PC-3 (cell line): ENCODE results near the gene IGFBP7. TPM values are rescaled to one million over a fixed set of nuclear protein-coding genes. Genes with fewer than 3 reads are reported as not detected.

Source experiments
- ATAC-seq: fragments of 200-7000 bp; cut with Tn5 transposase; 2 replicates; pipeline ENCODE4 v1.9.1; 2020; ENCODE audit warnings: mild to moderate bottlenecking, moderate library complexity
- BruUV-seq: library from RNA; stranded (reverse); fragments of 400-500 nt; replicated peaks from 2 replicates; lab custom pipeline; 2021; lab: Mats Ljungman, UMichigan
- CTCF ChIA-PET: fragments of 300-600 bp; sonication (Branson Sonifier 250); formaldehyde crosslinking; loops from one replicate; lab custom pipeline; 2022; ENCODE audit warnings: antibody characterized with exemption; lab: Charles Lee
- POLR2A ChIA-PET: fragments of 300-600 bp; sonication (Branson Sonifier 250); formaldehyde crosslinking; loops from one replicate; lab custom pipeline; 2022; ENCODE audit warnings: antibody characterized with exemption; ENCODE audit not compliant: unreplicated experiment; lab: Charles Lee
- DNase-seq: peaks from one replicate; pipeline ENCODE4 v3.0.0-alpha.2; 2015
- H2AFZ ChIP-seq: fragments of 300-600 bp; sonication (generic); 2 replicates; pipeline ENCODE4 v1.6.0; 2016; ENCODE audit warnings: antibody characterized with exemption, low read length
- H3F3A ChIP-seq: fragments of 300-600 bp; sonication (generic); one replicate; pipeline ENCODE4 v1.6.0; 2017; ENCODE audit warnings: antibody characterized with exemption, low read length, control low read depth, mild to moderate bottlenecking; ENCODE audit not compliant: unreplicated experiment
- H3K27ac ChIP-seq: fragments of 300-600 bp; sonication (generic); 2 replicates; pipeline ENCODE4 v1.5.1; 2016; ENCODE audit warnings: mild to moderate bottlenecking, low read length
- H3K27me3 ChIP-seq: fragments of 300-600 bp; sonication (generic); 2 replicates; pipeline ENCODE4 v1.6.1; 2016; ENCODE audit warnings: low read length, mixed read lengths
- H3K36me3 ChIP-seq: fragments of 300-600 bp; sonication (generic); 2 replicates; pipeline ENCODE4 v1.6.1; 2016; ENCODE audit warnings: low read depth, mixed run types, low read length, mixed read lengths
- H3K4me1 ChIP-seq: fragments of 300-600 bp; sonication (generic); 2 replicates; pipeline ENCODE4 v1.5.1; 2016; ENCODE audit warnings: low read length; ENCODE audit not compliant: insufficient read depth
- H3K4me2 ChIP-seq: fragments of 300-600 bp; sonication (generic); 2 replicates; pipeline ENCODE4 v1.6.0; 2016; ENCODE audit warnings: low read length
- H3K4me3 ChIP-seq: fragments of 300-600 bp; sonication (generic); 2 replicates; pipeline ENCODE4 v1.5.1; 2016; ENCODE audit warnings: mild to moderate bottlenecking, low read length, mixed read lengths
- H3K79me2 ChIP-seq: fragments of 300-600 bp; sonication (generic); 2 replicates; pipeline ENCODE4 v1.6.1; 2017; ENCODE audit warnings: low read length, mixed read lengths
- H3K9ac ChIP-seq: fragments of 300-600 bp; sonication (generic); 2 replicates; pipeline ENCODE4 v1.6.0; 2016; ENCODE audit warnings: mild to moderate bottlenecking, low read length
- H3K9me2 ChIP-seq: fragments of 300-600 bp; sonication (generic); replicated peaks from 2 replicates; pipeline ENCODE4 v1.6.1; 2016; ENCODE audit warnings: mixed run types, low read length, mixed read lengths
- H3K9me3 ChIP-seq: fragments of 300-600 bp; sonication (generic); 2 replicates; pipeline ENCODE4 v1.6.1; 2016; ENCODE audit warnings: low read length, mixed read lengths
- H4K20me1 ChIP-seq: fragments of 300-600 bp; sonication (generic); 2 replicates; pipeline ENCODE4 v1.6.1; 2016; ENCODE audit warnings: low read length, mixed read lengths
- CTCF ChIP-seq: fragments of 300-600 bp; sonication (generic); conservative IDR thresholded peaks from 2 replicates; pipeline ENCODE4 v1.5.1; 2017; ENCODE audit warnings: antibody characterized with exemption, low read depth, mild to moderate bottlenecking, low read length
- EZH2 ChIP-seq: fragments of 300-600 bp; sonication (generic); IDR thresholded peaks from one replicate; pipeline ENCODE4 v1.6.1; 2017; ENCODE audit warnings: antibody characterized with exemption, mild to moderate bottlenecking, low read length; ENCODE audit not compliant: unreplicated experiment
- EZH2phosphoT487 ChIP-seq: fragments of 300-600 bp; sonication (generic); IDR thresholded peaks from 2 replicates; pipeline ENCODE4 v1.6.1; 2018; ENCODE audit warnings: mild to moderate bottlenecking, antibody characterized with exemption, low read length, borderline replicate concordance
- intact Hi-C: fragments of 100-400 bp; cut with micrococcal nuclease; formaldehyde crosslinking; loops from 2 replicates; pipeline ENCODE4 v1.9.0; 2023
- total RNA-seq: library from RNA; depleted of rRNA; stranded (reverse); fragments of >200 nt; gene quantifications from 2 replicates; pipeline ENCODE4 v1.2.3, GENCODE V29; 2014

IGFBP7 gene
- total RNA-seq, 1 experiment from 2014 or later: not detected

- H3K79me2 ChIP-seq: peaks cover 22% of the 10 kb centered on the region
- BruUV-seq: no TSS peak
- peaks cover 61% of the 10 kb centered on the region for H3K4me1 ChIP-seq
- H3K9me2 ChIP-seq: no peaks in the 10 kb centered on the region
- intact Hi-C loops: loop anchor here (2.0 to 5.0 kb wide), 3 partner anchors 42 to 139 kb away; partner anchors contain the start of gene NOA1
- no peaks in the 10 kb centered on the region for H4K20me1 ChIP-seq
- H3K9me3 ChIP-seq: no peaks in the 10 kb centered on the region
- ChIA-PET POLR2A (no interaction called here), CTCF (no interaction called here)
- peaks cover 4% of the 10 kb centered on the region for H3F3A ChIP-seq
- peak overlapping the region; percentile 58 for H3K4me2 ChIP-seq
- H3K36me3 ChIP-seq: peaks cover 67% of the 10 kb centered on the region
- no peak overlapping the region for H2AFZ ChIP-seq
- TF ChIP-seq EZH2phosphoT487 (no peak), CTCF (no peak), EZH2 (no peak)
- peak; percentile 73 for ATAC-seq
- H3K4me3 ChIP-seq: no peak overlapping the region; the same call in 1 of the 2 replicates
- no peaks in the 10 kb centered on the region for H3K27me3 ChIP-seq
- peak; percentile 99 for DNase-seq
- H3K9ac ChIP-seq: peak overlapping the region; percentile 54
- peak overlapping the region; percentile 86 for H3K27ac ChIP-seq
These were observed 87.1 kb downstream of the IGFBP7 start for GRCh38 chr4:57023104-57023503.

GRCh38 chr4:57020467-57021101 lies 89.6 kb downstream of the IGFBP7 start:
- CTCF ChIA-PET: interaction anchor here (0.6 kb wide), 1 partner anchor 14 kb away, joined by 3 read pairs; no protein-coding TSS in a partner anchor
- Histone ChIP-seq H3F3A (peaks cover 4% of the 10 kb centered on the region), H4K20me1 (no peaks in the 10 kb centered on the region), H3K4me2 (peak overlapping the region; percentile 31), H3K9me3 (no peaks in the 10 kb centered on the region), H2AFZ (no peak overlapping the region), H3K9ac (peak overlapping the region; percentile 63), H3K4me3 (no peak overlapping the region), H3K27me3 (no peaks in the 10 kb centered on the region), H3K79me2 (peaks cover 31% of the 10 kb centered on the region), H3K9me2 (no peaks in the 10 kb centered on the region), H3K4me1 (peaks cover 61% of the 10 kb centered on the region), H3K36me3 (peaks cover 72% of the 10 kb centered on the region), H3K27ac (peak overlapping the region; percentile 86)
- intact Hi-C loops: loop anchor here (5.0 kb wide), 1 partner anchor 142 kb away; no protein-coding TSS in a partner anchor
- peak; percentile 95 for DNase-seq
- peak; percentile 81 for ATAC-seq
- POLR2A ChIA-PET: no interaction called here
- BruUV-seq: TSS peak; percentile 38
- TF ChIP-seq CTCF (no peak), EZH2 (no peak), EZH2phosphoT487 (no peak)

- H3F3A ChIP-seq: peaks cover 4% of the 10 kb centered on the region
- DNase-seq (no peak), ATAC-seq (no peak)
- no peaks in the 10 kb centered on the region for H4K20me1 ChIP-seq
- H3K27me3 ChIP-seq: no peaks in the 10 kb centered on the region
- ChIA-PET CTCF (no interaction called here), POLR2A (no interaction called here)
- peaks cover 27% of the 10 kb centered on the region for H3K79me2 ChIP-seq
- H3K36me3 ChIP-seq: peaks cover 67% of the 10 kb centered on the region
- H2AFZ ChIP-seq: no peak overlapping the region
- peaks cover 48% of the 10 kb centered on the region for H3K4me1 ChIP-seq
- H3K4me2 ChIP-seq: no peak overlapping the region
- peak overlapping the region; percentile 63; the same call in 1 of the 2 replicates for H3K9ac ChIP-seq
- TF ChIP-seq CTCF (peak; percentile 45), EZH2 (no peak), EZH2phosphoT487 (no peak)
- no peak overlapping the region for H3K4me3 ChIP-seq
- BruUV-seq: no TSS peak
- H3K9me3 ChIP-seq: no peaks in the 10 kb centered on the region
- intact Hi-C loops: no loop called here
- peak overlapping the region; percentile 86 for H3K27ac ChIP-seq
- H3K9me2 ChIP-seq: no peaks in the 10 kb centered on the region
These were observed 91.2 kb downstream of the IGFBP7 start for GRCh38 chr4:57018980-57019379.
